HUES64 (cell line): ENCODE measurements around the gene LENG9.
A peak's percentile ranks its signal among the peaks of the same experiment; 100 is the strongest.

Experiments
- H3K27ac ChIP-seq: 2 replicates; pipeline ENCODE4 v1.7.0; 2013; ENCODE audit warnings: low read depth, low read length, inconsistent platforms
- H3K27me3 ChIP-seq: 2 replicates; pipeline ENCODE4 v1.6.1; 2013; ENCODE audit warnings: mild to moderate bottlenecking, low read length; ENCODE audit not compliant: insufficient read depth
- H3K36me3 ChIP-seq: 2 replicates; pipeline ENCODE4 v1.6.1; 2013; ENCODE audit warnings: mild to moderate bottlenecking, low read length; ENCODE audit not compliant: insufficient read depth
- H3K4me1 ChIP-seq: 2 replicates; pipeline ENCODE4 v1.6.1; 2013; ENCODE audit warnings: mild to moderate bottlenecking, low read length, moderate library complexity; ENCODE audit not compliant: insufficient read depth
- H3K4me3 ChIP-seq: 2 replicates; pipeline ENCODE4 v1.5.1; 2013; ENCODE audit warnings: mild to moderate bottlenecking, low read length, moderate library complexity
- H3K9ac ChIP-seq: 2 replicates; pipeline ENCODE4 v1.6.1; 2013; ENCODE audit warnings: mild to moderate bottlenecking, low read depth, low read length
- H3K9me3 ChIP-seq: 2 replicates; pipeline ENCODE4 v1.6.1; 2013; ENCODE audit warnings: low read depth, low read length; ENCODE audit not compliant: insufficient read depth
- WGBS: fragments of 150-250, 120-280 bp; methylation state at CpG from one replicate; pipeline ENCODE4 v1.1.7; 2013; ENCODE audit warnings: missing lambda C conversion rate; 5-methylcytosine and 5-hydroxymethylcytosine counted together

LENG9 gene

DNA sequence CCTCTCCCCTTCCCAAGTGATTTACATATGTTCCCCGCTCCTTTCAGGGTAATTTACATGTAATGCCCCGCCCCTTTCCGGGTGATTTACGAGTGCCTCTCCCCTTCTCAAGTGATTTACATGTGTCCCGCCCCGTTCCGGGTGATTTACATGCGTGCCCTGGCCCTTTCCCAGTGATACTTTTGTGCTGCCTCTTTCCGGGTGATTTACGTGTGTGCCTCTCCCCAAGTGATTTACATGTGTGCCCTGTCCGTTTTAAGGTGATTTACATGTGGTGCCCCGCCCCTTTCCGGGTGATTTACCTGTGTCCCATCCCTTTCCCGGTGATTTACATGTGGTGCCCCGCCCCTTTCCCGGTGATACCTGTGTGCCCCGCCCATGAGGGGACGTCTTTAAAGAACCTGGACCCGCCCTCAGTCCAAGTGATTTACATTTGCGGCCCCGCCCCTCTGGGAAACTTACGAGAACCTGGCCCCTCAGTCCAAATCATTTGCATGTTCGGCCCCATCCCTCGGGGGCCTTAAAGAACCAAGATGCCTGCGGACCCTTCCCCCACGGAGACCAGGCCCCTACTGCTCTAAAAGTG lies 559 bp upstream of the LENG9 start:
- Histone ChIP-seq H3K4me3 (peak overlapping the region; percentile 89), H3K4me1 (no peaks in the 10 kb centered on the region), H3K9me3 (no peaks in the 10 kb centered on the region), H3K9ac (peak overlapping the region; percentile 88), H3K27me3 (peaks cover 9% of the 10 kb centered on the region), H3K27ac (peak overlapping the region; percentile 100), H3K36me3 (peaks cover 26% of the 10 kb centered on the region)
- under 1% methylated on average over 26 of the region's 26 CpGs for WGBS

DNA sequence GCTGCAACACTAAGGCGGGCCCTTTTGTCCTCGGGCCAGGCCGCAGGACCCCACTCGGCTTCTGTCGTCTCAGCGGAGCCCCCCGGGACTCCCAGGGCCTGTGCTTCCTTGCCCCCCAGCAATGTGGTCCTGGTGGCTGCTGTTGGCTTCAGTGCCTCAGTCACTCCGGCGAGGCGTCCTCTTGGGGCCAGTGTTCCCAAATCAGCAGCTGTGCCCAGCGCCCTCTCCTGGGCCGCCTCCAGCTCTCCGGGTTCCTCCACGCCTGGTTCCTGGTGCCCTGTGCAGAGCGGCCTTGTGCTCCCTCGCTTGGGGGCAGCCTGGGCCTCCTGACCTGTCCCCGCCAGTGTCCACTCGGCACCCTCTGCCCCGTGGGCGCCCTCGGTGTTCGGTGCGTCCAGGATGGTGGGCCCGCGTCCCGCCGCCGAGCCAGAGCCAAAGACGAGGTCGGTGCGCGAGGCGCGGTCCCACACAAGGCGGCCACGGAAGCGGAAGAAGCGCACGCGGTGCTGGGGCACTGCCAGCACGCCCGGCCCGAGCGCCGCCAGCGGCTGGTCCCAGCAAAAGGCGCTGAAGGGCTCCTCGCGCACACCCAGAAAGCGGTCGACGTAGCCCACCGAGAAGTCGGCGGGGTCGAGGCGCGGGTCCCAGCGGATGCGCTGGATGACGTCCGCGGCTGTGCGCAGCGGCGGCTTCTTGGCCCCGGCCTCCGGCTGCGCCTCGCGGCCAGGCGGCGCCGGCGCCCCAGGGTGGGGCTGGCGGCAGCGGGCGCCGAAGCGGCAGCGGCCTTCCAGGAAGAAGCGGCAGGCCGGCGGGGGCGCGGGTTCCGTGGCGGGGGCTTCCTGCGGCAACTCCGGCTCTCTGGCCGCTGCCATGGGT lies 685 bp downstream of the LENG9 start:
- Histone ChIP-seq H3K9me3 (no peaks in the 10 kb centered on the region), H3K9ac (peak overlapping the region; percentile 80), H3K4me1 (no peaks in the 10 kb centered on the region), H3K4me3 (peak overlapping the region; percentile 89), H3K27me3 (peaks cover 9% of the 10 kb centered on the region), H3K36me3 (peaks cover 39% of the 10 kb centered on the region), H3K27ac (peak overlapping the region; percentile 89)
- whole genome bisulfite sequencing: 8% methylated on average over 91 of the region's 91 CpGs

GRCh38 chr19:54462047-54462654 lies 1.4 kb downstream of the LENG9 start:
- Histone ChIP-seq H3K4me3 (peak overlapping the region; percentile 89), H3K36me3 (peaks cover 46% of the 10 kb centered on the region)

GRCh38 chr19:54461613-54462012 lies 2.0 kb downstream of the LENG9 start:
- H3K4me3 ChIP-seq: no peak overlapping the region
- no peaks in the 10 kb centered on the region for H3K9me3 ChIP-seq
- H3K27me3 ChIP-seq: peaks cover 9% of the 10 kb centered on the region
- H3K36me3 ChIP-seq: peaks cover 51% of the 10 kb centered on the region
- H3K9ac ChIP-seq: no peak overlapping the region
- no peaks in the 10 kb centered on the region for H3K4me1 ChIP-seq
- H3K27ac ChIP-seq: no peak overlapping the region
- 76% methylated on average over 2 of the region's 3 CpGs for WGBS

More at GRCh38 chr19:54462047-54462654, 1.4 kb downstream of the LENG9 start:
- H3K9me3 ChIP-seq: no peaks in the 10 kb centered on the region
- peak overlapping the region; percentile 80; the same call in 1 of the 2 replicates for H3K9ac ChIP-seq
- 89% methylated on average over 15 of the region's 15 CpGs for WGBS
- H3K4me1 ChIP-seq: no peaks in the 10 kb centered on the region
- peaks cover 9% of the 10 kb centered on the region for H3K27me3 ChIP-seq
- peak overlapping the region; percentile 89; the same call in 1 of the 2 replicates for H3K27ac ChIP-seq

GRCh38 chr19:54461210-54461609 lies 2.4 kb downstream of the LENG9 start:
- Histone ChIP-seq H3K4me3 (no peak overlapping the region), H3K36me3 (peaks cover 55% of the 10 kb centered on the region), H3K27me3 (peaks cover 9% of the 10 kb centered on the region), H3K4me1 (no peaks in the 10 kb centered on the region), H3K9ac (no peak overlapping the region), H3K27ac (no peak overlapping the region), H3K9me3 (no peaks in the 10 kb centered on the region)
- WGBS: 93% methylated on average over 27 of the region's 27 CpGs

GRCh38 chr19:54460230-54461005 lies 3.2 kb downstream of the LENG9 start:
- Histone ChIP-seq H3K4me3 (no peak overlapping the region), H3K4me1 (no peaks in the 10 kb centered on the region), H3K27ac (no peak overlapping the region), H3K36me3 (peaks cover 63% of the 10 kb centered on the region), H3K9ac (no peak overlapping the region), H3K9me3 (no peaks in the 10 kb centered on the region), H3K27me3 (peaks cover 2% of the 10 kb centered on the region)
- 95% methylated on average over 36 of the region's 39 CpGs for WGBS

GRCh38 chr19:54459282-54460229 lies 4.0 kb downstream of the LENG9 start:
- no peak overlapping the region for H3K9ac ChIP-seq
- no peaks in the 10 kb centered on the region for H3K4me1 ChIP-seq
- WGBS: 94% methylated on average over 16 of the region's 16 CpGs

DNA sequence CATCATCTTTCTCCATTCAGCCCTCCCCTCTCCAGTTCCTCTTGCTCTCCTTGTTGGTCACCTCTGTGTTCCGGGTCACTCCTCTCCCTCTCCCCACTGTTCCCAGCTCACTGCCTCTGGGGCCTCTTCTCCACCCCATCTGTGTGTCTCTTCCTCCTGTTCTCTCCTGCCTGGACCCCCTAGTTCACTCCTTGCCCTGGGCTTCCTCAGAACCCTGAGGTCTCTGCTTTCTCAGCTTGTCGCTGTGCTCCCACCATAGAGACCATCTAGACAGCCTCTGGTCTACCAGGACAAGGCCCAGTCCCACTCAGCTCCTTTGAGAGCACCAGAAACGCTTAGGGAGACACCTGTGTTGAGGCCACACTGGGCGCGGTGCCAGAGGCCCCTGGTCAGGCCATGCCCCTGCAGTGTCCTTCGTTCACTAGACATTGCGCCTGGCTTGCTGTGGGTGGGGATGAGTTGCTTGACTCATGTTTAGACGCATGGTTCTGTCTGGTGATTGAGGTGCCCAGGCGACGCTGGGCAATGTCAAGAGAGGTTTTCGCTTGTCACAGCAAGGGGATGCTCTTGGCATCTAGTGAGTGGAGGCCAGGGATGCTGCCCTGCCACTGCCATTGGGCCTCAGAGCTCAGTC lies 4.8 kb downstream of the LENG9 start:
- Histone ChIP-seq H3K27me3 (no peaks in the 10 kb centered on the region), H3K36me3 (peaks cover 80% of the 10 kb centered on the region), H3K9ac (no peak overlapping the region), H3K9me3 (no peaks in the 10 kb centered on the region), H3K4me1 (no peaks in the 10 kb centered on the region), H3K4me3 (no peak overlapping the region), H3K27ac (no peak overlapping the region)
- WGBS: 97% methylated on average over 11 of the region's 11 CpGs

More at GRCh38 chr19:54459282-54460229, 4.0 kb downstream of the LENG9 start:
- Histone ChIP-seq H3K27ac (no peak overlapping the region), H3K4me3 (no peak overlapping the region), H3K9me3 (no peaks in the 10 kb centered on the region), H3K36me3 (peaks cover 72% of the 10 kb centered on the region), H3K27me3 (no peaks in the 10 kb centered on the region)

DNA sequence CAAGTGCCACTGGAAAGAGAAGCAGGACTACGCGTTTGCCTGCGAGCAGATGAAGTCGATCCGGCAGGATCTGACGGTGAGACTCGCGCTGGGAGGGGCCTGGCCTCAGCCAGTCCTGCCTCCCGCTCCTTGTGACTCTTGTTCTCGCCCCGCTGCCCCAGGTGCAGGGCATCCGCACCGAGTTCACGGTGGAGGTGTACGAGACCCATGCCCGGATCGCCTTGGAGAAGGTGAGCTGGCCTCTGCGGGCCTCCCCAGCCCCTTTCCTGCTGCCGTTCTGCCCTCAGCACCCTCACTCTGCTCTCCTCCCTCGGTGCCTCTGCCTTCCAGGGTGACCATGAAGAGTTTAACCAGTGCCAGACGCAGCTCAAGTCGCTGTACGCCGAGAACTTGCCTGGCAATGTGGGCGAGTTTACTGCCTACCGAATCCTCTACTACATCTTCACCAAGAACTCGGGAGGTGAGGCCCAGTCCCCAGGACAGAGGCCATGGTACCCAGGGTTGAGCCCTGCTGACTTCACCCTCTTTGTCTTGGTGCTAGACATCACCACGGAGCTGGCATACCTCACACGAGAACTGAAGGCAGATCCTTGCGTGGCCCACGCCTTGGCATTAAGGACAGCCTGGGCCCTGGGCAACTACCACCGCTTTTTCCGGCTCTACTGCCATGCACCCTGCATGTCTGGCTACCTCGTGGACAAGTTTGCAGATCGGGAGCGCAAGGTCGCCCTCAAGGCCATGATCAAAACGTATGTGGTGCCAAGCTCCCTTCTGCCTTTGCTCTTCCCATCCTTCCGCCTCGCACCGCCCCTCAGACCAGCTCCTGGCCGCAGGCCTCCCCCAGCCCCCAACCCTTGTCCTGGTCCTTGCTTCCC lies 5.6 kb downstream of the LENG9 start:
- Histone ChIP-seq H3K4me3 (no peak overlapping the region), H3K27me3 (no peaks in the 10 kb centered on the region), H3K4me1 (no peaks in the 10 kb centered on the region), H3K9ac (no peak overlapping the region), H3K36me3 (peaks cover 87% of the 10 kb centered on the region), H3K9me3 (no peaks in the 10 kb centered on the region), H3K27ac (no peak overlapping the region)
- WGBS: 94% methylated on average over 42 of the region's 42 CpGs
